NCI-H2171 (cell line): ENCODE results near the gene TRIM28.

Experiments
- DNase-seq: peaks from one replicate; lab custom pipeline; 2025; lab: John Stamatoyannopoulos, UW

The TRIM28 gene

DNA sequence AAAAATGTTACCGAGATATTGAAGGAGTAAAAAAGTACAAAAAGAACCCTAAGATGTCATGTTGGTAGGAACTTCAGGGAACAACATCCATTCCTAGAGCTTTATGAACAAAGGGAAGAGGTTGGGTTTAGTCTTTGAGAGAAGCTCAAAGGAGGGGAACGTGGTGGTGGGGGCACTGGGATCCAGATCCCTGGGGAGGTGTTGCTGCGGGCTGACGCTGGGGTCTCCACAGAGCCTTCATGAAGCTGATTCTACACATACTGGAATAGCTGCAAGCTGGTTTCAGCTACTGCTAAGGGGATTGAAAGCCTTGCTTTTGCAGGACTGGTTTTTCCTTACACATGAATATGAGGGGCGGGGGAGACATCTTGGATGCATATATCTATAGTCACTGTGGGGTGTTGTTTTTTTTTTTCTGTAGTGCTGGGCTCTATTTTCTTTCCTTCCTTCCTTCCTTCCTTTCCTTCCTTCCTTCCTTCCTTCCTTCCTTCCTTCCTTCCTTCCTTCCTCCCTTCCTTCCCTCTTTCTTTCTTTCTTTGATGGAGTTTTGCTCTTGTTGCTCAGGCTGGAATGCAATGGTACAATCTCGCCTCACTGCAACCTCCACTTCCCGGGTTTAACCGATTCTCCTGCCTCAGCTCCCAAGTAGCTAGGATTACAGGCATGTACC is 35.7 kb downstream of the TRIM28 start:
- DNase-seq: no peak

DNA sequence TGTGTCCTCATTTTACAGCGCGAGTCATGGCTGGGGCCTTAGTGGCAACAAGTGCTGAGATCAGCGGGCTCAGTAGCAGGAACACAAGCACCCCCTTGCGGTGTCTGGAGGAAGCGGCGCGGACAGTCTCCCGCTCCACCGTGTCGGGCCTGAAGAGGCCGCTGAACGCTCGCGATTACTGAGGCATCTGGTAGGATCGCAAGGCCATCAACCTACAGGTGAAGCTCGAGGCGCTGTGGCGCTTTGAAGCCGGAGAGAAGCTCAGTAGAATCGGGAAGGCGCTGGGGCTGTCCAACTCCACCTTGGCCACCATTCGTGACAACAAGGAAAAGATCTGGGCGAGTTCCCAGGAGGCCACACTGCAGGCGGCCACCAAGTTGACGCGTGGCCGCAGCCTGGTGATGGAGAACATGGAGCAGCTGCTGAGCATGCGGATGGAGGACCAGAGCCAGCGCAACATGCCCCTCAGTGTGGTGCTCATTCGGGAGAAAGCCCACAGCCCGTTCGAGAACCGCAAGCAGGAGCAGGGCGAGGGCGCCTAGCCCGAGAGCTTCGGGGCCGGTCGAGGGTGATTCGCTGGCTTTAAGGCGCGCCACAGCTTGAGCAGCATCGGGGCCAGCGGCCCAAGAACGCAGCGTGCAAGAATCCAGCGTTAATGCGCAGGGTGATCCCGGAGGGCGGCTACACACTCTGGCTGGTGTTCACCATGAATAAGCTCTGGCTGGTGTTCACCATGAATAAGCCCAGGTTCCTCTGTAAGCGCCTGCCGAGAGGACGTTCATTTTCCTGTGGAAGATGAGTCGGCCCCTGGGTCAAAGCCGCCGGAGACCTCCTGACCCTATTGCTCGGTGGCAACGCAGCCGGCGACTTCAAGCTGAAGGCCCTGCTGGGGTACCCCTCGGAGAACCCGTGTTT is 37.6 kb downstream of the TRIM28 start:
- no peak for DNase-seq

DNA sequence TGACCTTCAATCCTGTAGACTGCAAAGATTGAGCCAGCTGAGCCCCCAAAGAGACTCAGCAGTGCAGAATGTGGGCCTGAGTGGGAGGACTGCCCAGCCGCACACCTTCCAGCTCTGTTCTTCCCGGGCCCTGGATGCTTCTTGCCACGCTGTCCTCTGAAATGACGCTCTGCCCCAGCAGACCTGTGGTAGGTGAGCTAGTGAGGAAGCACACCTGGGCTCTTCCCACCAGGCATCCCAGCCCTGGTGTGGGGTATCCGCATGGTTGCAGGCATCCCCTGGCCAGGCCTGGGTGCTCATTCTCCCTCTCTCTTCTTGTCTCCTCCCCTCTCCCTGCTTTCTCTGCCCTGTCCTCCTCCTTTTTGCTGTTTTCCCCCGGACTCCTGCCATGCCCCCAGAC is 39.1 kb downstream of the TRIM28 start:
- no peak for DNase-seq

DNA sequence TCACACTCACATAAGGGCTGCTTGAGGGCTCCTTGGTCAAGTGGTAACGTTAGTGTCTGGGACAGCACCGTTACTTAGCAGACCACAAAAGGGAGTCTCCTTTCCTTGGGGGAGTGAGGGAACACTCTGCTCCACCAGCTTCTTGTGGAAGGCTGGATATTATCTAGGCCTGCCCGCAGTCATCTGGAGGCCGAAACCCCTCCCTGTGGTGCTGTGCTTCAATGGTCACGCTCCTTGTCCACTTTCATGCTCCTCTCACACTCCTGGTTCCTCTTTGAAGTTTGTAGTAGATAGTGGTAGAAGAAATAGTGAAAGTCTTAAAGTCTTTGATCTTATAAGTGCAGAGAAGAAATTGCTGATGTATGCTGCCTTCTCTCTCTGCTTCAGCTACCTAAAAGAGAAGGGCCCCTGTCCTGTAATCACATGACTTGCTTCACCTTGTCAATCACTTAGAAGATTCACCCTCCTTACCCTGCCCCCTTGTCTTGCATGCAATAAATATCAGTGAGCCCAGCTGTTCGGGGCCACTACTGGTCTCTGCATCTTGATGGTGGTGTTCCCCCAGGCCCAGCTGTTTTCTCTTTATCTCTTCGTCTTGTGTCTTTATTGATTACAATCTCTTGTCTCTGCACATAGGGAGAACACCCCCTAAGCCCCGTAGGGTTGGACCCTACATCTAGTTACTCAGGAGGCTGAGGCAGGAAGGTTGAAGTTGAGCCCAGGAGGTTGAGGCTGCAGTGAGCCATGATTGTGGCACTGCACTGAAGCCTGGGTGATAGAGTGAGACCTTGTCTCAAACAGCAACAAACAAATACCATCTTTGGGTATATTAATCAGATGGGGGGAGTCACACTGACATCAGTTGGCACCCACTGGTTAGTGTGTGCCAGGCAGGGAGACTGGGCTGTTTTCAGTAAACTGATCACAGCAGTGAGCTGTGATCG is 40.9 kb downstream of the TRIM28 start:
- DNase-seq: no peak

DNA sequence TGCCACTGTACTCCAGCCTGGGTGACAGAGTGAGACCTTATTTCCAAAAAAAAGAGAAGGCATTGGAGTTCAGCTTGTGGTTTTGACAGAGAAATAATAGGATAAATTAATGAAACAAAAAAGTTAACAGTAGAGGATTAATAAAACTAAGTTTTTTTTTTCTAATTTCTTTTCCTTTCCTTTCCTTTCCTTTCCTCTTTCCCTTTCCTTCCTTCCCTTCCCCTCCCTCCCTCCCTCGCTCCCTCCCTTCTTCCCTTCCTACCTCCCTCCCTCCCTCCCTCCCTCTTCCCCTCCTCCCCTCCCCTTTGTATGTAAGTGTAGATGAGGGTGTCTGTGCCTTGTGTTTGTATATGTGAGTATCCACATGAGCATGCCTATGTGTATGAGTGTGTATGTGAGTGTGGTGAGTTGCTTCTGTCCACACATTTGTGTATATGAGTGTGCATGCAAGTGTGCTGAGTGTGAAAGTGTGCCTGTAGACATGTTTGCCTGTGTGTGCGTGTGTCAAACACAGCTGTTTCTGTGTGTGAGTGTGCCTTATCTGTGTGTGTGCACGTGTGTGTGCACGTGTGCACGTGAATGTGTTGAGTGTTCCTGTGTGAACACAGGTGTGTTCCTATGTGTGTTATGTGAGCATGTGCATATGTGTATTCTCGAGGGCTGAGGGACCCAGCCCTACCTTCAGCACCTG is 41.7 kb downstream of the TRIM28 start:
- DNase-seq: no peak

DNA sequence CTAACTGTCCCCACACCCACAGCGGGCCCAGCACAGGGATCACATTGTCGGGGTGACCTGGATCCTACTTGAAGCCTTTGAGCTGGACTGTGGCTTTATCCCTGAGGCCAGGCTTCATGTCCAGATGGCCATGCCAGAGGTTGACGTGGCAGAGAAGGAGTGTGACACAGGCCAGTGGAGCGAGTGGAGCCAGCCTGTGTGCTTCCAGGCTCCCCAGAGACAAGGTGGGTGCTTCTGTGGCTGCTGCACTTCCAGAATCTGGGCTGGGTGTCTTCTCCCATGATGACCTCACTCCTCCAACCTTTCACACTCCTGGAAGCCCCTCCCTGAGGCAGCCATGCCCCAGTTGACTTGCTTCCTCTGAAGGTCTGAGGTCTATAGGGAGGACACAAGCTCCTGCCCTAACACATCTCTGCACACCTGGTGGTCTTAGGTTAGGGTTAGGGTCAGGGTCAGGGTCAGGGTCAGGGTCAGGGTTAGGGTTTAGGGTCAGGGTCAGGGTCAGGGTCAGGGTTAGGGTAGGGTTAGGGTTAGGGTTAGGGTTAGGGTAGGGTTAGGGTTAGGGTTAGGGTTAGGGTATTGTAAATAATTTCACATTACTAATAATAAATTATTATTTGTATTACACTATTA is 42.4 kb downstream of the TRIM28 start:
- DNase-seq: no peak
